K562 (cell line): Measurements from ENCODE around the gene DLG4. TPM values are rescaled to one million over a fixed set of nuclear protein-coding genes. Genes with fewer than 3 reads are reported as not detected.

Experiments used
- CBX2 ChIP-seq: fragments of 200-600 bp; sonication (generic); IDR thresholded peaks from one replicate; pipeline ENCODE4 v1.6.1; 2012; ENCODE audit warnings: mild to moderate bottlenecking, low read length, inconsistent platforms; ENCODE audit not compliant: insufficient read depth, poor library complexity, severe bottlenecking
- ESRRB ChIP-seq: fragments of 250-450 bp; sonication (Bioruptor Pico); IDR thresholded peaks from 2 replicates; pipeline ENCODE4 v1.5.0; 2020; ENCODE audit warnings: mild to moderate bottlenecking, moderate library complexity, borderline replicate concordance
- HDAC3 ChIP-seq: fragments of 450-650 bp; IDR thresholded peaks from 2 replicates; pipeline ENCODE4 v1.6.1; 2018; ENCODE audit warnings: borderline replicate concordance, mild to moderate bottlenecking, moderate library complexity; ENCODE audit not compliant: partially characterized antibody
- MCM2 ChIP-seq: fragments of 450-650 bp; IDR thresholded peaks from 2 replicates; pipeline ENCODE4 v1.6.1; 2017; ENCODE audit warnings: low read depth, mild to moderate bottlenecking
- MEIS2 ChIP-seq: fragments of 450-650 bp; IDR thresholded peaks from 2 replicates; pipeline ENCODE4 v1.6.1; 2014; ENCODE audit warnings: mild to moderate bottlenecking; ENCODE audit not compliant: partially characterized antibody
- MYC ChIP-seq, 2 experiments: fragments of 250-450 bp in 1 of 2; sonication (Bioruptor Pico) in 1 of 2; IDR thresholded peaks; 2 replicates each; pipeline versions ENCODE4 v1.5.1 to v1.6.1; 2012 to 2021; ENCODE audit warnings: low read depth in 2 of 2, borderline replicate concordance in 1 of 2, improper control_type of control experiment in 1 of 2, low read length in 1 of 2, mild to moderate bottlenecking in 1 of 2, moderate library complexity in 1 of 2
- POLR2H ChIP-seq: IDR thresholded peaks from 2 replicates; pipeline ENCODE4 v1.6.1; 2016; ENCODE audit warnings: missing genetic modification characterization, low read depth, mild to moderate bottlenecking, control low read depth, missing compliant biosample characterization, moderate library complexity
- TRIM28 ChIP-seq: fragments of 450-650 bp; IDR thresholded peaks from 2 replicates; pipeline ENCODE4 v1.6.1; 2017
- ZKSCAN1 ChIP-seq: fragments of 150-350 bp; IDR thresholded peaks from 2 replicates; pipeline ENCODE4 v1.6.1; 2016; ENCODE audit warnings: low read depth, low read length
- ZNF253 ChIP-seq: fragments of 250-450 bp; sonication (Bioruptor Pico); conservative IDR thresholded peaks from 2 replicates; pipeline ENCODE4 v1.6.1; 2021; ENCODE audit warnings: mild to moderate bottlenecking
- ZNF57 ChIP-seq: fragments of 450-650 bp; formaldehyde crosslinking; IDR thresholded peaks from 2 replicates; pipeline ENCODE4 v1.4.0; 2020; ENCODE audit warnings: mild to moderate bottlenecking, moderate library complexity
- polyA plus RNA-seq, 8 experiments: library from polyadenylated mRNA; depleted of rRNA in 4 of 8; stranded (reverse) in 5 of 8; unstranded in 3 of 8; fragments of >200 nt; fragmentation: Nextera tagmentation in 2 of 8; fragmentation: Illumina TruSeq in 1 of 8; extraction: Ambion mirVana in 2 of 8; extraction: Trizol in 1 of 8; gene quantifications; 2 replicates each; pipeline versions ENCODE4 v1.2.1 to v1.2.3, GENCODE V29; 2011 to 2014; ENCODE audit warnings: inconsistent platforms in 1 of 8, missing spikeins in 1 of 8
- total RNA-seq, 7 experiments: library from RNA; depleted of rRNA in 6 of 7; stranded (reverse); fragments of >200 nt in 6 of 7; fragmentation: Illumina TruSeq in 2 of 7; extraction: Trizol in 2 of 7; gene quantifications; 2 replicates each; pipeline versions ENCODE4 v1.2.1 to v1.2.3, GENCODE V29; 2011 to 2021; ENCODE audit warnings: low replicate concordance in 1 of 7
- TF ChIP-seq, protein P1 (sequence below): fragments of 450-650 bp; IDR thresholded peaks from 2 replicates; pipeline ENCODE4 v1.6.1; 2018; ENCODE audit not compliant: partially characterized antibody

DLG4 gene
- total and polyA plus RNA-seq, 9 of the 15 experiments (the other 6 are each of a cell fraction or from before 2014, with no cell fraction given), result 0.03 to 12.0 (median 4.1) TPM

DNA sequence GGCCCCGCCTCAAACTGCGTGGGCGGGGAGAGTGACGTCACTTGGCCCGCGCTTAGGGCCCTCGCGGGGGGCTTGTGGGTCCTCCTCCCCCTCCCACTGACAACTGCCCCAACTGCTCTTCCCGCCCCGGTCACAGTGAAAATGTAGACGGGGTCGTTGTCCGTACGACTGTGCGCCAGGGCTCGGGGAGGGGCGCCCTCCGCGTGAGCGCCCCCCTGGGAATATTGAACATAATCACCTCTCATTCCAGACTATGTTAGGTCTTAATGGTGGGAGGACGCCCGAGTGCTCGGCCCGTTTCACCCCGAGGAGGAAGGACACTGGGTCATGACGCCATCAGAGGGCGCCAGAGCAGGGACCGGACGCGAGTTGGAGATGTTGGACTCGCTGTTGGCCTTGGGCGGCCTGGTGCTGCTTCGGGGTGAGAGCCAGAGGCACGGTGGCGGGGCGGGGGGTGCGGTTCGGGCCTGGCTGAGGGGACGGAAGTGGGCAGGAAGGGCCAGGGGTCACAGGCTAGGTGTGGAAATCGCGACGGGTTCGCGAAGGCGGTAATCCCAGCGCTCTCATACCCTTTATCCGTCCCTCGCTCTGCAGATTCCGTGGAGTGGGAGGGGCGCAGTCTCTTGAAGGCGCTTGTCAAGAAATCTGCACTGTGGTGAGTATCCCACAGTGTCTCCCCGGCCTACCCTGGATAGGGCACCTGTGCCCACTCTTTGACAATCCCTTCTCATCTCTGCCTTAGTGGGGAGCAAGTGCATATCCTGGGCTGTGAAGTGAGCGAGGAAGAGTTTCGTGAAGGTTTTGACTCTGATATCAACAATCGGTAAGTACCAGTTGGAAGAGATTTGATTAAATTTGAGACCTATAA is 32.8 kb upstream of the DLG4 start, which contains the start of gene ELP5 (continued):
- TF ChIP-seq POLR2H (tag) (peak; percentile 88), ZNF253 (no peak), TRIM28 (peak; percentile 51; the same call in 1 of the 2 replicates), MEIS2 (no peak), MYC (IDR thresholded peaks at IDR 0.05; ENCODE audit: low read depth, low read length) (peak; percentile 68; the same call in 1 of the 2 replicates), MYC (CRISPR knock-in tag; IDR thresholded peaks at IDR 0.05; ENCODE audit: borderline replicate concordance, low read depth) (no peak), ZNF57 (CRISPR knock-in tag) (no peak), MCM2 (no peak), ZKSCAN1 (no peak), CBX2 (no peak), HDAC3 (no peak), ESRRB (CRISPR knock-in tag) (no peak)
- TF ChIP-seq, protein P1, sequence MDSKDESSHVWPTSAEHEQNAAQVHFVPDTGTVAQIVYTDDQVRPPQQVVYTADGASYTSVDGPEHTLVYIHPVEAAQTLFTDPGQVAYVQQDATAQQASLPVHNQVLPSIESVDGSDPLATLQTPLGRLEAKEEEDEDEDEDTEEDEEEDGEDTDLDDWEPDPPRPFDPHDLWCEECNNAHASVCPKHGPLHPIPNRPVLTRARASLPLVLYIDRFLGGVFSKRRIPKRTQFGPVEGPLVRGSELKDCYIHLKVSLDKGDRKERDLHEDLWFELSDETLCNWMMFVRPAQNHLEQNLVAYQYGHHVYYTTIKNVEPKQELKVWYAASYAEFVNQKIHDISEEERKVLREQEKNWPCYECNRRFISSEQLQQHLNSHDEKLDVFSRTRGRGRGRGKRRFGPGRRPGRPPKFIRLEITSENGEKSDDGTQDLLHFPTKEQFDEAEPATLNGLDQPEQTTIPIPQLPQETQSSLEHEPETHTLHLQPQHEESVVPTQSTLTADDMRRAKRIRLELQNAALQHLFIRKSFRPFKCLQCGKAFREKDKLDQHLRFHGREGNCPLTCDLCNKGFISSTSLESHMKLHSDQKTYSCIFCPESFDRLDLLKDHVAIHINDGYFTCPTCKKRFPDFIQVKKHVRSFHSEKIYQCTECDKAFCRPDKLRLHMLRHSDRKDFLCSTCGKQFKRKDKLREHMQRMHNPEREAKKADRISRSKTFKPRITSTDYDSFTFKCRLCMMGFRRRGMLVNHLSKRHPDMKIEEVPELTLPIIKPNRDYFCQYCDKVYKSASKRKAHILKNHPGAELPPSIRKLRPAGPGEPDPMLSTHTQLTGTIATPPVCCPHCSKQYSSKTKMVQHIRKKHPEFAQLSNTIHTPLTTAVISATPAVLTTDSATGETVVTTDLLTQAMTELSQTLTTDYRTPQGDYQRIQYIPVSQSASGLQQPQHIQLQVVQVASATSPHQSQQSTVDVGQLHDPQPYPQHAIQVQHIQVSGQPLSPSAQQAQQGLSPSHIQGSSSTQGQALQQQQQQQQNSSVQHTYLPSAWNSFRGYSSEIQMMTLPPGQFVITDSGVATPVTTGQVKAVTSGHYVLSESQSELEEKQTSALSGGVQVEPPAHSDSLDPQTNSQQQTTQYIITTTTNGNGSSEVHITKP, result peak; percentile 65
